ENCODE measurements around the gene CPHXL2.

- no peak for TF ChIP-seq POLR2A (IDR thresholded peaks at IDR 0.05; ENCODE audit: low read depth)
- no peak for TF ChIP-seq CTCF (IDR thresholded peaks at IDR 0.05)
- TF ChIP-seq EP300 (IDR thresholded peaks at IDR 0.05), result no peak
Measured at GRCh38 chr16:75647112-75647491, 29.7 kb downstream of the CPHXL2 start.
